Endothelial cell of umbilical vein (primary cell): ENCODE data around the gene FMO5. TPM values are rescaled to one million over a fixed set of nuclear protein-coding genes. Genes with fewer than 3 reads are reported as not detected.

Experiments used
- BruUV-seq: library from RNA; stranded (reverse); fragments of 400-500 nt; replicated peaks from 2 replicates; lab custom pipeline; 2021; lab: Mats Ljungman, UMichigan
- CTCF ChIA-PET: fragments of 300-600, 350-600 bp; sonication (Branson Sonifier 250); formaldehyde crosslinking; loops from one replicate; lab custom pipeline; 2021; ENCODE audit warnings: antibody characterized with exemption, inconsistent platforms; lab: Charles Lee
- POLR2A ChIA-PET: fragments of 300-600, 350-600 bp; sonication (Branson Sonifier 250); formaldehyde crosslinking; loops from one replicate; lab custom pipeline; 2021; ENCODE audit warnings: antibody characterized with exemption, inconsistent platforms; lab: Charles Lee
- DNase-seq: peaks from one replicate; pipeline ENCODE4 v3.0.0-alpha.2; 2011; ENCODE audit warnings: low read depth, low spot score
- FAIRE-seq: peaks from 2 replicates; lab custom pipeline; 2011; peaks lifted over from hg19 to GRCh38; lab: Jason Lieb, UNC
- H2AFZ ChIP-seq: 2 replicates; pipeline ENCODE4 v1.6.0; 2012; ENCODE audit warnings: low read depth, low read length, control low read depth, inconsistent platforms
- H3K27ac ChIP-seq: 2 replicates; pipeline ENCODE4 v1.5.1; 2011; ENCODE audit warnings: low read depth, mild to moderate bottlenecking, control low read depth, low read length, moderate library complexity; ENCODE audit not compliant: insufficient read depth
- H3K27me3 ChIP-seq, 2 experiments: 2 replicates each; pipeline versions ENCODE4 v1.6.0 to v1.6.1; 2011; ENCODE audit warnings: low read length in 2 of 2, mixed read lengths in 1 of 2; ENCODE audit not compliant: control insufficient read depth in 2 of 2, insufficient read depth in 2 of 2
- H3K36me3 ChIP-seq, 2 experiments: 2 replicates in 1 of 2; 3 replicates in 1 of 2; pipeline ENCODE4 v1.5.1; 2011; ENCODE audit warnings: low read length in 2 of 2, mild to moderate bottlenecking in 1 of 2, moderate library complexity in 1 of 2; ENCODE audit not compliant: control insufficient read depth in 2 of 2, insufficient read depth in 2 of 2; ENCODE audit errors: extremely low read depth in 1 of 2
- H3K4me1 ChIP-seq: 3 replicates; pipeline ENCODE4 v1.5.1; 2011; ENCODE audit warnings: mild to moderate bottlenecking, low read length; ENCODE audit not compliant: control insufficient read depth, insufficient read depth; ENCODE audit errors: extremely low read depth
- H3K4me2 ChIP-seq: 2 replicates; pipeline ENCODE4 v1.6.1; 2011; ENCODE audit warnings: low read length, control low read depth, mixed read lengths; ENCODE audit not compliant: insufficient read depth
- H3K4me3 ChIP-seq, 3 experiments: fragments of 200-600 bp in 1 of 3; sonication (generic), shearing (Covaris generic) in 1 of 3; replicated peaks in 1 of 3; 2 replicates each; pipeline ENCODE4 v1.5.1; 2011 to 2016; ENCODE audit warnings: control low read depth in 3 of 3, low read length in 3 of 3, mild to moderate bottlenecking in 2 of 3, inconsistent platforms in 1 of 3, low read depth in 1 of 3, moderate library complexity in 1 of 3; ENCODE audit not compliant: insufficient read depth in 1 of 3
- H3K79me2 ChIP-seq: 2 replicates; pipeline ENCODE4 v1.6.0; 2012; ENCODE audit warnings: low read length, inconsistent platforms; ENCODE audit not compliant: control insufficient read depth, insufficient read depth
- H3K9ac ChIP-seq: replicated peaks from 2 replicates; pipeline ENCODE3; 2011; ENCODE audit warnings: low read length, control low read depth; ENCODE audit not compliant: insufficient read depth; ENCODE audit errors: extremely low read depth
- H3K9me1 ChIP-seq: replicated peaks from 3 replicates; pipeline ENCODE4 v1.6.0; 2011; ENCODE audit warnings: mild to moderate bottlenecking, low read length; ENCODE audit not compliant: control insufficient read depth, insufficient read depth; ENCODE audit errors: extremely low read depth
- H3K9me3 ChIP-seq: replicated peaks from 2 replicates; pipeline ENCODE4 v1.5.1; 2012; ENCODE audit warnings: low read length, inconsistent platforms; ENCODE audit not compliant: control insufficient read depth, insufficient read depth
- H4K20me1 ChIP-seq: replicated peaks from 2 replicates; pipeline ENCODE3; 2011; ENCODE audit warnings: mild to moderate bottlenecking, low read length; ENCODE audit not compliant: control insufficient read depth, insufficient read depth; ENCODE audit errors: extremely low read depth
- CTCF ChIP-seq, 2 donors: IDR thresholded peaks; 1 replicate in 1 of 2; 2 replicates in 1 of 2; pipeline ENCODE4 v1.5.1; 2011; ENCODE audit warnings: low read length in 2 of 2, mild to moderate bottlenecking in 2 of 2, moderate library complexity in 2 of 2, control low read depth in 1 of 2, inconsistent platforms in 1 of 2, low read depth in 1 of 2; ENCODE audit not compliant: insufficient read depth in 1 of 2; ENCODE audit errors: extremely low read depth in 1 of 2
- EZH2 ChIP-seq: IDR thresholded peaks from 2 replicates; pipeline ENCODE4 v1.6.1; 2012; ENCODE audit warnings: borderline replicate concordance, low read depth, mild to moderate bottlenecking, moderate library complexity, low read length, inconsistent platforms; ENCODE audit not compliant: severe bottlenecking
- FOS ChIP-seq: IDR thresholded peaks from 2 replicates; pipeline ENCODE4 v1.6.1; 2011; ENCODE audit warnings: mild to moderate bottlenecking, low read length, moderate library complexity, borderline replicate concordance; ENCODE audit not compliant: insufficient read depth
- GATA2 ChIP-seq: IDR thresholded peaks from 2 replicates; pipeline ENCODE4 v1.7.0; 2011; ENCODE audit warnings: low read depth, mild to moderate bottlenecking, moderate library complexity, mixed read lengths, low read length; ENCODE audit not compliant: insufficient read length, insufficient read depth
- JUN ChIP-seq: IDR thresholded peaks from 2 replicates; pipeline ENCODE4 v1.6.1; 2011; ENCODE audit warnings: borderline replicate concordance, low read depth; ENCODE audit not compliant: insufficient read length, insufficient read depth
- MAX ChIP-seq: IDR thresholded peaks from 2 replicates; pipeline ENCODE4 v1.6.1; 2011; ENCODE audit not compliant: insufficient read depth, insufficient read length
- MYC ChIP-seq: IDR thresholded peaks from one replicate; pipeline ENCODE4 v1.6.1; 2011; ENCODE audit warnings: mild to moderate bottlenecking, low read depth, low read length
- POLR2A ChIP-seq: IDR thresholded peaks from 2 replicates; pipeline ENCODE4 v1.6.1; 2012; ENCODE audit warnings: low read depth, mild to moderate bottlenecking, control low read depth, low read length
- POLR2AphosphoS5 ChIP-seq: IDR thresholded peaks from 2 replicates; pipeline ENCODE4 v1.6.1; 2012; ENCODE audit warnings: low read depth, mild to moderate bottlenecking, control low read depth, low read length, moderate library complexity; ENCODE audit not compliant: insufficient read depth
- dilution Hi-C: fragments of 300-500 bp; cut with MboI; formaldehyde crosslinking; loops from one replicate; pipeline ENCODE4 v1.15.0; 2019; ENCODE audit warnings: low sequenced_read_pairs; ENCODE audit not compliant: extremely low pct_ligation_motif_present
- intact Hi-C: fragments of 100-400 bp; cut with micrococcal nuclease; formaldehyde crosslinking; loops from one replicate; pipeline ENCODE4 v1.10.0; 2022
- polyA plus RNA-seq, 4 experiments: library from polyadenylated mRNA; depleted of rRNA in 3 of 4; stranded (reverse) in 3 of 4; unstranded in 1 of 4; fragments of >200 nt; gene quantifications; 2 replicates each; pipeline versions ENCODE4 v1.2.1 to v1.2.3, GENCODE V29; 2011 to 2012; ENCODE audit warnings: missing spikeins in 1 of 4
- total RNA-seq: library from RNA; stranded (reverse); gene quantifications from 2 replicates; pipeline ENCODE4 v1.2.3, GENCODE V29; 2021

The FMO5 gene
- total and polyA plus RNA-seq, 2 donors (not counting 3 experiments of a cell fraction or from before 2014, with no cell fraction given), result 0.48 to 0.60 TPM

GRCh38 chr1:147245586-147246021 is 20.5 kb upstream of the FMO5 start:
- no peak overlapping the region for H3K4me3 ChIP-seq
- no peaks in the 10 kb centered on the region for H3K36me3 ChIP-seq
- no peaks in the 10 kb centered on the region for H4K20me1 ChIP-seq
- POLR2A ChIA-PET, result no interaction called here
- TF ChIP-seq POLR2AphosphoS5 (no peak), FOS (no peak), POLR2A (no peak), MAX (no peak), CTCF (IDR thresholded peaks at IDR 0.05; ENCODE audit: extremely low read depth in 1 of 2, insufficient read depth in 1 of 2, low read depth in 1 of 2, low read length in 2 of 2) (no peak), MYC (no peak), GATA2 (no peak), EZH2 (no peak), JUN (no peak)
- H3K27me3 ChIP-seq, result no peaks in the 10 kb centered on the region
- H3K79me2 ChIP-seq, result peaks cover 70% of the 10 kb centered on the region
- H3K9me3 ChIP-seq, result no peaks in the 10 kb centered on the region
- no TSS peak for BruUV-seq
- peaks cover 11% of the 10 kb centered on the region for H3K4me1 ChIP-seq
- no peak overlapping the region for H2AFZ ChIP-seq
- no peak for FAIRE-seq
- no peak overlapping the region for H3K4me2 ChIP-seq
- intact Hi-C loops (no loop called here), dilution Hi-C loops (no loop called here)
- no peaks in the 10 kb centered on the region for H3K9me1 ChIP-seq
- no peak overlapping the region for H3K27ac ChIP-seq
- no peak overlapping the region for H3K9ac ChIP-seq
- CTCF ChIA-PET, result no interaction called here
- DNase-seq, result no peak
